Activated CD8-positive, alpha-beta memory T cell treated with anti-CD3 and anti-CD28 coated beads, Interleukin-2, amount 10 ng/mL, durations not matched to agents 7 days and 5 days (primary cell): Measurements from ENCODE around the gene ULK2. TPM values are rescaled to one million over a fixed set of nuclear protein-coding genes. Genes with fewer than 3 reads are reported as not detected.

Experiments
- ATAC-seq: fragments of 150-1000 bp; cut with Tn5 transposase; one replicate; pipeline ENCODE4 v1.10.0; 2021; ENCODE audit warnings: moderate library complexity
- CTCF ChIA-PET: fragments of 350-600 bp; sonication (Branson Sonifier 250); formaldehyde crosslinking; loops from one replicate; lab custom pipeline; 2021; ENCODE audit warnings: antibody characterized with exemption; lab: Charles Lee
- DNase-seq: peaks from one replicate; pipeline ENCODE4 v3.0.0-alpha.2; 2020
- H3K27ac Mint-ChIP-seq: one replicate; pipeline ENCODE4 v1.8.0; 2021; ENCODE audit warnings: mild to moderate bottlenecking, mixed read lengths
- H3K27me3 Mint-ChIP-seq: one replicate; pipeline ENCODE4 v1.8.0; 2021; ENCODE audit warnings: mixed read lengths
- H3K36me3 Mint-ChIP-seq: one replicate; pipeline ENCODE4 v1.8.0; 2021; ENCODE audit warnings: mild to moderate bottlenecking, mixed read lengths
- H3K4me1 Mint-ChIP-seq: one replicate; pipeline ENCODE4 v1.8.0; 2021; ENCODE audit warnings: mixed read lengths
- H3K4me3 Mint-ChIP-seq: one replicate; pipeline ENCODE4 v1.8.0; 2021; ENCODE audit warnings: mild to moderate bottlenecking, moderate library complexity, mixed read lengths
- H3K9me3 Mint-ChIP-seq: one replicate; pipeline ENCODE4 v1.8.0; 2022; ENCODE audit warnings: low read depth, mixed read lengths
- total RNA-seq, 2 experiments: library from RNA; stranded (reverse); gene quantifications; one replicate each; pipeline ENCODE4 v1.2.3, GENCODE V29; 2021

Gene ULK2
- total RNA-seq, 2 experiments from 2014 or later, result 5.3 to 11.2 TPM

DNA sequence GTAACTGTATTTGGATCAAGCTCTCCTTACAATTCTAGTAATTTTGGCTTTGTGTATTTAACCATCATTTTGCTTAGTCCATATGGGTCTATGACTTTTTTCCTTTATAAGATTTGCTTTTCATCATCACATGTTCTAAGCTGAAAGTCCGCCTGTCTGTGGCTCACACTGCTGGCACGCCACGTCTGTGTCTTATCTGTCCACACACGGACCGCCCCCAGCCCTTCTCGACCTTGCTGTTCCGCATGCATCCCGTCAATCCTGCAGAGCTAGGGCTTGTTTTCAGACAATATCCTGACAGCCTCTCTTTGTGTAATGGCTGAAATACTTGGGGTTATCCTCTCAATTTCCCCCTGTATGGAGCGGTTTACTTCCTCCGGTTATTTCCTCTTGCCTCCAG lies 111.2 kb downstream of the ULK2 start:
- CTCF ChIA-PET, result interaction anchor here (2.3 kb wide), 1 partner anchor 10 kb away, joined by 7 read pairs; no protein-coding TSS in a partner anchor
- Mint-ChIP-seq H3K9me3 (no peaks in the 10 kb centered on the region), H3K36me3 (no peaks in the 10 kb centered on the region), H3K27me3 (peaks cover 30% of the 10 kb centered on the region), H3K4me3 (no peak overlapping the region), H3K27ac (no peak overlapping the region), H3K4me1 (no peaks in the 10 kb centered on the region)
- DNase-seq (no peak), ATAC-seq (no peak)

DNA sequence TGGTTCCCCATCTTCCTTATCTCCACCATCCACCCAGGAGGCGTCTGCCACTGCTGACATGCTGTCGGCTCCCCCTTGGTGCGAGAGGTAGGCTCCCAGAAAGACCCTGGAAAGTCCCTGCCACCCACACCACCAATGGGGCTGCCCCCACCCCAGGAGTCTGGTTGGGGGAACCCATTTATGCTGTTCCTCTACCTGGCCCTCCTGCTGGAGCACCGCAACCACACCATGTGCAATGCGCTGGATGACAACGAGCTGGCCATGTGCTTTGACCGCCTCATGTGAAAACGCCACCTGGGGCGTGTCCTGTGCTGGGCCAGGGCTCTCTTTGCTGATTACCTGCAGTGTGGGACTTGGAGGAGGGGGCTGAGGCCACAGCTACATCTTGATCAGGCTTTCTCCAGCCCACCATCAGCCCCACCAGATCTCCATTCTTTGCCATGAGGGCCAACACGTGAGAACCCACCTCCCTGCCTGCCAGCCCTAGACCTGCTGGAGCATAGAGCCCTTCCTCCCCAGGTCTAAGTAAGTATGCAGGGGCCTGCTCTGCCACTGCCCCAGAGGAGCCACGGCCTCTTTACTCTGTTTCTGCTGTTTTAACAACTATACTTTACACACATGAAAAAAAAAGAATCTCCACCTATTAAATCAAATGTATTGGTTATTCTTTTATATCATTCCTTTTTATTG lies 111.8 kb downstream of the ULK2 start:
- ATAC-seq (no peak), DNase-seq (no peak)
- Mint-ChIP-seq H3K4me1 (no peaks in the 10 kb centered on the region), H3K27ac (no peak overlapping the region), H3K36me3 (no peaks in the 10 kb centered on the region), H3K4me3 (no peak overlapping the region), H3K27me3 (peaks cover 30% of the 10 kb centered on the region), H3K9me3 (no peaks in the 10 kb centered on the region)
- CTCF ChIA-PET, result interaction anchor here (2.3 kb wide), 1 partner anchor 11 kb away, joined by 7 read pairs; no protein-coding TSS in a partner anchor

DNA sequence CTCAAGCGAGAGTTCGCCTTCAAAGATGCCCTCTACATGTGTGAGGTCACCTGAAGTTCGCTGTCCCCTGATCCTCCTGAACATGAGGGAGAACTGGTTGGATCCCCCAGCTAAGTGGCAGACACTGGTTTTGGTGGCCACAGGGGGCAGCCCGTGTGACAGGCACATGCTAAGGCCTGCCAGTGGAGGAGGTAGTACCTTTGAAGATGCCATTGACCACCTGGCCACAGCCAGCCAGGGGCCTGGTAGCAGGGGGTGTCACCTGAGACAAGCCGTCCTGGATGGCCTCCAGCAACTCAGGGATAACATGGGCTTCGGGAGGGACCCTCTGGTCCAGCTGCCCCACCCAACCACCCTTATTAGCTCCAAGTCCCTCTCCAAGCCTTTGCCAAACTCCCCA lies 112.3 kb downstream of the ULK2 start:
- ATAC-seq, result no peak
- no peak overlapping the region for H3K4me3 Mint-ChIP-seq
- H3K9me3 Mint-ChIP-seq, result no peaks in the 10 kb centered on the region
- peaks cover 31% of the 10 kb centered on the region for H3K27me3 Mint-ChIP-seq
- H3K36me3 Mint-ChIP-seq, result no peaks in the 10 kb centered on the region
- CTCF ChIA-PET, result interaction anchor here (0.5 to 1.3 kb wide), 2 partner anchors 32 to 94 kb away, joined by 3 read pairs; no protein-coding TSS in a partner anchor
- no peak for DNase-seq
- H3K27ac Mint-ChIP-seq, result no peak overlapping the region
- H3K4me1 Mint-ChIP-seq, result peaks cover 1% of the 10 kb centered on the region

DNA sequence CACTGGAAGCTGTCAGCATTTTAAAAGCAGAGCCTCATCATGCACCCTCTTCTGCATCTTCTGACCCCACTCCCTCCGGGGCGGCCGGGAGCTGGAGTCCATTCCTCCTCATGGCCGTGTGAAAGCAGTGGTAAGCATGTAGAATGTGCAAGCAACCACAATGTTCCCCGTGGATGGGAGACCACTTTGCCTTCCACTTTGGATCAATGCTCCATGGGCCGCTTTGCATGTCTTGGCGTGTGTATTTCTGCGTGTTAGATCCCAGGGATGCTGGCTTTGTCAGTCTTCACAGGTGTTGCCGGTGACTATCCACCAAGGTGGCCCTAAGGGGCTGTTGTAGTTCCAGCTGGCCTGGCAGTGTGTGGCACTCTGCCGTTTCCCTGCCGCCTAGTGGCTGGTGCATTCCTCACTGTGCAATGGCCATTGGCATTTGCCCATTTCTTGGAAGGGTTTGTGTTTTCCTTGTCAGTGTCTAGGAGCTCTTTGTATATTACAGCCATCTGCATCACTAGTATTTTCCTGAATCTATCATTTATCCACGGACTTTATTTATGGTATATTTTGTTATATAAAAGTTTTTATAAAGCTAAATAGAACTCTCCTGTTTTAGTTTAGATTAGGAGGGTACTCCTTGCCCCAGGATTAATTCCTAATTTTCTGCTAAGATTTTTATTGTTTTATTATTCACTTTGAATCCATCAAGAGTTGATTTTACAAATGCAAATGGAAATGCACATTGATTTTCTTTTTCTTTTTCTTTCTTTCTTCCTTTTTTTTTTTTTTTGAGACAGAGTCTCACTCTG lies 113.9 kb downstream of the ULK2 start:
- Mint-ChIP-seq H3K4me3 (no peak overlapping the region), H3K9me3 (no peaks in the 10 kb centered on the region), H3K36me3 (no peaks in the 10 kb centered on the region), H3K27me3 (peaks cover 36% of the 10 kb centered on the region), H3K4me1 (peaks cover 4% of the 10 kb centered on the region), H3K27ac (no peak overlapping the region)
- DNase-seq, result no peak
- ATAC-seq, result no peak
- CTCF ChIA-PET, result interaction anchor here (0.8 to 2.8 kb wide), 6 partner anchors 8 to 241 kb away, joined by 3 to 11 read pairs (median 5); no protein-coding TSS in a partner anchor

DNA sequence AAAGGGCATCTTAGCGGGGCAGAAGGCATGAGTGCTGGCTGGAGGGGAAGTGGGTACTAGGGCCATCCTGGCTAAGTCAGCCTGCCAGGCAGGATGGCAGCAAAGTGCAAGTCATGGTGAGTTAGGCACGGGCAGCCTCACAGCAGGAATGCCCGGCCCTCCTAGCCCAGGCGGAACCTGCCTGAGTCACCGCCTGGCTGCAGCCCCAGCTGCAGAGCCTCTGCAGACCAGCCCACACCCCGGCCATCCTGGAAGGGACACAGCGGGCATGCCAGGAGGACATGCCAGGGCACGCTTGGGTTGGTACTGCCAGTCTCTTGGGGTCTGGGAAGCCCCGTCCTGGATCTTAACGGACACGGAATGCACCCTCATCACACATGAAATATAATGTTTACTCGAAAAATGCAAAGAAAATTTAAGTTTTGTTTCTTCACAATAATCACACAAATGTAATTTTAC lies 114.7 kb downstream of the ULK2 start:
- H3K9me3 Mint-ChIP-seq, result no peaks in the 10 kb centered on the region
- H3K4me3 Mint-ChIP-seq, result no peak overlapping the region
- DNase-seq (no peak), ATAC-seq (no peak)
- no peak overlapping the region for H3K27ac Mint-ChIP-seq
- peaks cover 4% of the 10 kb centered on the region for H3K4me1 Mint-ChIP-seq
- CTCF ChIA-PET, result interaction anchor here (1.3 to 2.8 kb wide), 4 partner anchors 8 to 240 kb away, joined by 4 to 11 read pairs (median 6); no protein-coding TSS in a partner anchor
- H3K36me3 Mint-ChIP-seq, result no peaks in the 10 kb centered on the region
- peaks cover 38% of the 10 kb centered on the region for H3K27me3 Mint-ChIP-seq

DNA sequence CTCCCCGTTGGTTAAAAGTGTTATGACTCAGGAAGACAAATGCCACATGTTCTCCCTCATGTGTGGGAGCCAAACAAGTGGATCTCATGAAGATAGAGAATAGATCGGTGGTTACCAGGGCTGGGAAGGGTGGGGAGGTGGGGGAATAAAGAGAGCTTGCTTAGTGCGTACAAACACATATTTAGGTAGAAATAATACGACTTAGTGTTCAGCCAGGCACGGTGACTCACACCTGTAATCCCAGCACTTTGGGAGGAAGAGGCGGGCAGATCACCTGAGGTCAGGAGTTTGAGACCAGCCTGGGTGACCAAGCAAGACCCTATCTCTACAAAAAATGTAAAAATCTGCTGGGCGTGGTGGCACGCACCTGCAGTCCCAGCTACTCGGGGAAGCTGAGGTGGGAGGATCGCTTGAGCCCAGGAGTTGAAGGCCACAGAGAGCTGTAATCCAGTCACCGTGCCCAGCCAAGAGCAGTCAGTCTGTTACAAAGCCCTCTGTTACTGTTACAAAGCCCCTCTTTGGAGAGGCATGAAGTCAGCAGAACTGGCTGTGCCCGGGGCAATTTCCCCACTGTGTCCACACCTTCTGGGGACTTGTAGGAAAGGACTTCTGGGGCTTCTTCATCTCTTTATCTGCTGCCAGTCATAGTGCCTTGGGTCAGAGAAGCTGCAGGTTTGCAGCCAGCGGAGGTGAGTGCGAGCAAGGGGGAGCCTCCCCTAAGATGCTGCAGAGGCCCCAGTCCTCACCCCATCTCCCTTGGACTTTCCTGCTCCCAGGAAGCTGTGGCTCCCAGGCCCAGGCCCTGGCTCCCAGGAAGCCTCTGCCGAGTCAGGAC lies 115.3 kb downstream of the ULK2 start:
- ATAC-seq, result no peak
- peaks cover 40% of the 10 kb centered on the region for H3K27me3 Mint-ChIP-seq
- no peaks in the 10 kb centered on the region for H3K36me3 Mint-ChIP-seq
- no peak overlapping the region for H3K4me3 Mint-ChIP-seq
- CTCF ChIA-PET, result interaction anchor here (0.8 to 2.8 kb wide), 6 partner anchors 7 to 107 kb away, joined by 3 to 11 read pairs (median 4); no protein-coding TSS in a partner anchor
- no peaks in the 10 kb centered on the region for H3K9me3 Mint-ChIP-seq
- H3K4me1 Mint-ChIP-seq, result peaks cover 4% of the 10 kb centered on the region
- no peak overlapping the region for H3K27ac Mint-ChIP-seq
- no peak for DNase-seq

DNA sequence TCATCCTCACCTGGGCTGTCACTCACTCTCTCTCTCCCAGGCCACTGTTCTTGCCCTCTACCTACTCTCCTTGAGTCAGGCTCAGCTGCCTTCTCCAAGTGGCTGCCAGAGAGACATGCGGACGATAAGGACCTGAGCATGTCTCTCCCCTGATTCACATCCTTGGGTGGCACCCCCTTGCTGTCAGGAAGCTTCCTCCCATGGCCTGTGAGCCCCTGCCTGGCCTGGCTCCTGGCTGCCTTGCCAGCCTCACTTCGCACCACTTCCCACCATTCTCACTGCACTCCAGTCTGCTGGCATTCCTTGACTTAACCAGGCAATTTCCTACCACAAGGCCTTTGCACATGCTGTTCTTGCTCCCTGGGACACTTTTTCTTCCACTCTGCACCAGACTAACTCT lies 116.9 kb downstream of the ULK2 start:
- H3K4me1 Mint-ChIP-seq, result peaks cover 4% of the 10 kb centered on the region
- DNase-seq (no peak), ATAC-seq (no peak)
- no peak overlapping the region for H3K4me3 Mint-ChIP-seq
- H3K27ac Mint-ChIP-seq, result no peak overlapping the region
- CTCF ChIA-PET, result interaction anchor here (1.3 to 1.4 kb wide), 2 partner anchors 12 to 105 kb away, joined by 3 to 8 read pairs; no protein-coding TSS in a partner anchor
- no peaks in the 10 kb centered on the region for H3K9me3 Mint-ChIP-seq
- H3K36me3 Mint-ChIP-seq, result no peaks in the 10 kb centered on the region
- peaks cover 36% of the 10 kb centered on the region for H3K27me3 Mint-ChIP-seq

DNA sequence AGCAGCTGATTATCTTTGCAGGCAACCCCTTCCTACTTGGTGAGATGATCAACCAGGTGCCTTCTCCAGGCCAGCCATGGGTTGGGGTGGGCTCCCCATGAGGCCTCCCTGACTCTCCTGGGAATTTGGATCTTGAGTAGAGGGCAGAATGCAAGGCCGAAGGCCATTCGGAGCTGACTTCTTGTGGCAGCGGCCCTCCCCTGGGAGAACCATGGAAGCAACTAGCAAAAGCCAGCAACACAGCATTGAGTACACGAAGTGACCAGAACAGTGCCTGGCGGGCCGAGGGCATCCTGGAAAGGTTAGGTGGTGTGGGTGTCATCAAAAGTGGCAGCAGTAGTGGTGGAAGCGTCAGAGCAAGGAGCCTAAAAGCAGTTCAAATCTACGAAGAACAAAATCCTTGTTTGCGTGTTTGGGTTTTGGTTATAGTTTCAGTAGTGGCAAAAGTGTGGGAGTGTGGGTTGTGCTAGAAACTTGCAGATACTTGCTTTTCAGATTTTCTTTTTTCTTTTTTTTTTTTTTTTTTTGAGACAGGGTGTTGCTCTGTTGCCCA lies 117.6 kb downstream of the ULK2 start:
- H3K27me3 Mint-ChIP-seq, result peaks cover 30% of the 10 kb centered on the region
- no peak overlapping the region for H3K4me3 Mint-ChIP-seq
- no peak for DNase-seq
- H3K36me3 Mint-ChIP-seq, result no peaks in the 10 kb centered on the region
- no peak overlapping the region for H3K27ac Mint-ChIP-seq
- CTCF ChIA-PET, result interaction anchor here (1.4 kb wide), 1 partner anchor 12 kb away, joined by 8 read pairs; no protein-coding TSS in a partner anchor
- no peak for ATAC-seq
- H3K4me1 Mint-ChIP-seq, result peaks cover 4% of the 10 kb centered on the region
- no peaks in the 10 kb centered on the region for H3K9me3 Mint-ChIP-seq

DNA sequence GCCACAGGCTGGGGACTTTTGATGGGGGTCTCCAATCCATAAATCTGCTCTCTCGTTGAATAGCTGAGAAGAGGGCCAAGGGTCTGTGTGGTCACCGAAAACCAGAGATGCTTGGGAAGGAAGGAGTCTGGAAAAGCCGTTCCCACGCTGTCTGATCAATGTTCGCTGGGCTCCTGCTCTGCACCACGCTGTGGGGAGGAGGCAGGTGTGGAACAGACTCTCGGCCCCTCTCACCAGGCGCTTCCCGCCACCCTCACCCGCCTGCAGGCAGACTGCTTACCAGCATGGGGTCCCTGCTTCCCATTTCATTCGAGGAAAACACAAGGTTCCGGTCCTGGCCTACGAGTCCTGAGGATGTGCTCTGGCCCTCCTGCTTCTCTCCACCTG lies 118.9 kb downstream of the ULK2 start:
- DNase-seq (no peak), ATAC-seq (no peak)
- no peak overlapping the region for H3K27ac Mint-ChIP-seq
- H3K4me1 Mint-ChIP-seq, result peaks cover 4% of the 10 kb centered on the region
- peaks cover 23% of the 10 kb centered on the region for H3K27me3 Mint-ChIP-seq
- H3K4me3 Mint-ChIP-seq, result no peak overlapping the region
- CTCF ChIA-PET, result no interaction called here
- no peaks in the 10 kb centered on the region for H3K9me3 Mint-ChIP-seq
- H3K36me3 Mint-ChIP-seq, result no peaks in the 10 kb centered on the region

DNA sequence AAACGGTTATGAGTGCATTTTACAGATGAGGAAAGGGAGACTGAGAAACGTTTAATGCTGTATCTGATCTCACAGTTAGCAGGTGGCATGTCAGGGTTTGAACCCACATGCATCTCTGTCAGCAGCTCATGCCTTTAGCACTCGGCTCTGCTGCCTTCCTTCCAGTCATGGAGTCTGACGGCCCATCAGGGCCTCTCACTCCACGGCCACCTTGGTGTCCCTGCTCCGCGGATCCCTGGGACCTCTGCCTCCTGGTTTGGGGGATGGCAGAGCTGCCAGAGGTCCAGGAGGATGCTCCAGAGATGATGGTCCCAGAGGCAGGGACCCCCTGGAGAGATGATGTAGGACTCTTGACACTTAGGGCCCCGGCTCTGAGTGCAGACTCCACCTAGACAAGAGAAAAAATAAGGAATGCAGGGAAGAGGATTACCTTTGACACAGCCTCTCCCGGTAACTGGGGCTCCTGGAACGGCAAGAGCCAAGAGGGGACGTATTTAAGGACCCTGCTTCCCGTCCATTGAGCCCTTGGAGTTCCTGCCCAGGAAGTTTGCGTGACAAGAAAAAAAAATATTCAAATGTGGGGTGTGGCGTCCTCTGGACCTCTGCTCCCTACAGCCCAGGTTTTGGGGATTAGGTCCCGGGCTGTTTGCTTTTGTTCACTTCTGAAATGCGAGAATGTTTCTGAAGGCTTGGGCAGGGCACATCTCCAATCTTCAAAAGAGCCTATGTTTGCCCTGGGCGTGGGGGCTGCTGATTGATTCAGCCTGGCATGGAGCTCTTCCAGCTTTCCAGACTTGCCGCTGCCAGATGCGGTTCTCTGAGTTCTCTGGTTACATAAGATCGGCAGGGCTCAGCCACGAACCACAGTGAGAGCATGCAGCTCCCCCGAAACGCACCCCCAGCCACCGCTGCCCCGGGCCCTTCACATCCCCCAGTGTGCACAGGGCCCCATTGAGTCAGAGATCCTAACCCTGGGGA lies 119.6 kb downstream of the ULK2 start, which contains the start of gene ALDH3A1:
Gene ALDH3A1, minus strand, starts transcription at position 470 of the 978 bp plus-strand sequence. CDS start 3,169 bp downstream, outside the sequence.
- H3K27ac Mint-ChIP-seq, result no peak within 1 kb of the TSS
- H3K36me3 Mint-ChIP-seq, result no peaks in the 10 kb centered on the region
- CTCF ChIA-PET, result no interaction called here
- ATAC-seq (no peak), DNase-seq (no peak)
- H3K9me3 Mint-ChIP-seq, result no peaks in the 10 kb centered on the region
- H3K27me3 Mint-ChIP-seq, result peaks cover 21% of the 10 kb centered on the region
- H3K4me3 Mint-ChIP-seq, result no peak within 1 kb of the TSS
- H3K4me1 Mint-ChIP-seq, result peaks cover 4% of the 10 kb centered on the region

DNA sequence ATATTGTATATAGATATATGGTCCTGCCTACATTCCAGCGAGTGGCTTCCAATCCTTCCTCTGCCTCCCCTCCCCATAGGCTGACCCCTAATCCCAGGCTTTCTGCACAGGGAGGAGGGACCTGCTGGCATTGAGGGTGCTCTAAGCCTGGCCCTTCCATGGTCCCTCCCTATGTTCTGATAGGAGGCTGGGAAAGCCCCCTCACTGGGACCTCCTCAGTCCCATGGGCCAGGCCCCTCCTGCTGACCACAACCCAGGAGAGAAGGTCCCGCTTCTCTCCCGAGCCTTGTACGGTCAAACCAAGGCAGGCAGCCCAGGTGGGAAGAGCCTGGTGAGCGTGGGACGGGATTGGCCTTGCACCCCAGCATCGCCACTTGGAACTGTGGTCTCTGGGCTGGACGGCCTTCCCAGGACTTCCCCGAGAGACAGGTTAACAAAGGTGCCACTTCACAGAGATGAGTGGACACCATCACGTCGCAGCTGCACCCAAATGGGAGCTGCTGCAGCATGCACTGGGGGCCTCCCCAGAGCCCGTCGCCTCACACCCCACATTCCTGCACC lies 120.5 kb downstream of the ULK2 start:
- peaks cover 4% of the 10 kb centered on the region for H3K4me1 Mint-ChIP-seq
- H3K4me3 Mint-ChIP-seq, result no peak overlapping the region
- no peaks in the 10 kb centered on the region for H3K9me3 Mint-ChIP-seq
- DNase-seq, result no peak
- no peaks in the 10 kb centered on the region for H3K36me3 Mint-ChIP-seq
- CTCF ChIA-PET, result no interaction called here
- no peak overlapping the region for H3K27ac Mint-ChIP-seq
- peaks cover 21% of the 10 kb centered on the region for H3K27me3 Mint-ChIP-seq
- no peak for ATAC-seq
